ENCODE measurements around the gene HNF1B.

DNA sequence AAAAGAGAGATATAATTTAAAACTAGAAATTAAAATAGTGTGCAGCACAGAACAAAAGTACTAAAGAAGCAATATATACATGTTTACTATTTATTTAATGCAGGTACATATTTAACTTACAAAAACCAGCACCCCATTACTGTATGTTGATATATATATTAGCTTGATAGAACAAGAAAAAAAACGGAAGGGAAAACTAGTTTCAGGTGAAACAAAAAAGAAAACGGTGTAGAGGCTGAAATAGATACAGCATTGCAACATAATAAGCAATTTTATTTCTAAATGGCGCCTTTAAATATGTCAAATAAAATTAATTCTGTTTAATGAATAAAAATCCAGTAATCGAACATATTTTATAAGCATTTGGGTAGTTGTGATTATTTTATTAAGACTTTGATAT lies 3.9 kb downstream of the HNF1B start:
- no peak for TF ChIP-seq CTCF (IDR thresholded peaks at IDR 0.05; ENCODE audit: low read length)
- no peak for TF ChIP-seq EZH2 (optimal IDR thresholded peaks at IDR 0.05; ENCODE audit: low read depth, low read length)
- TF ChIP-seq EZH2phosphoT487 (IDR thresholded peaks at IDR 0.05; ENCODE audit: low read length): no peak
